GM21737 (cell line): Measurements from ENCODE around the gene AMBRA1.

Source experiments
- ATAC-seq: cut with Tn5 transposase; IDR thresholded peaks from one replicate; pipeline ENCODE4 v1.9.1; 2021; ENCODE audit warnings: mild to moderate bottlenecking, moderate library complexity; ENCODE audit not compliant: unreplicated experiment

AMBRA1 gene

GRCh38 chr11:46593550-46594373 lies at the start of gene AMBRA1:
TSS of gene AMBRA1 (minus strand) at chr11:46594023. CDS start at chr11:46548380, 45,643 bp downstream.
- ATAC-seq = peak; percentile 72

- ATAC-seq = no peak
Measured at GRCh38 chr11:46643531-46643930, 49.7 kb upstream of the AMBRA1 start.

- ATAC-seq = no peak
Measured at GRCh38 chr11:46642627-46643335, 49.0 kb upstream of the AMBRA1 start.

GRCh38 chr11:46641639-46642038 lies 47.8 kb upstream of the AMBRA1 start:
- ATAC-seq = no peak

- no peak for ATAC-seq
Measured at GRCh38 chr11:46640036-46640788, 46.4 kb upstream of the AMBRA1 start.

GRCh38 chr11:46639197-46639839 lies 45.5 kb upstream of the AMBRA1 start:
- no peak for ATAC-seq

GRCh38 chr11:46637546-46637945 lies 43.7 kb upstream of the AMBRA1 start:
- no peak for ATAC-seq

- no peak for ATAC-seq
Measured at GRCh38 chr11:46635557-46636139, 41.8 kb upstream of the AMBRA1 start.

- no peak for ATAC-seq
Measured at GRCh38 chr11:46633291-46634217, 39.7 kb upstream of the AMBRA1 start.

- ATAC-seq = no peak
Measured at GRCh38 chr11:46632502-46632901, 38.7 kb upstream of the AMBRA1 start.

- ATAC-seq = no peak
Measured at GRCh38 chr11:46631676-46632075, 37.9 kb upstream of the AMBRA1 start.

- no peak for ATAC-seq
Measured at GRCh38 chr11:46630237-46630636, 36.4 kb upstream of the AMBRA1 start.

- ATAC-seq = no peak
Measured at GRCh38 chr11:46628961-46629360, 35.1 kb upstream of the AMBRA1 start.

- ATAC-seq = no peak
Measured at GRCh38 chr11:46625406-46625805, 31.6 kb upstream of the AMBRA1 start.

GRCh38 chr11:46618837-46619236 lies 25.0 kb upstream of the AMBRA1 start:
- ATAC-seq = no peak

GRCh38 chr11:46617972-46618314 lies 24.1 kb upstream of the AMBRA1 start:
- no peak for ATAC-seq

GRCh38 chr11:46617134-46617971 lies 23.5 kb upstream of the AMBRA1 start, which contains the start of the genes ATG13 and HARBI1:
TSS of gene ATG13 (plus strand) at chr11:46617553. CDS start at chr11:46644292, 26,739 bp downstream.
TSS of gene HARBI1 (minus strand) at chr11:46617227. CDS start at chr11:46616237, 990 bp downstream.
- peak; percentile 93 for ATAC-seq

GRCh38 chr11:46616551-46617133 lies 22.8 kb upstream of the AMBRA1 start:
- ATAC-seq = no peak
